CD4-positive, alpha-beta T cell (primary cell): Measurements from ENCODE around the gene CD40LG. TPM values are rescaled to one million over a fixed set of nuclear protein-coding genes. Genes with fewer than 3 reads are reported as not detected.

Experiments
- ATAC-seq: fragments of 200-7000 bp; cut with Tn5 transposase; one replicate; pipeline ENCODE4 v1.10.0; 2022; ENCODE audit warnings: mild to moderate bottlenecking; ENCODE audit not compliant: poor library complexity
- CTCF ChIA-PET: fragments of 350-600 bp; sonication (Branson Sonifier 250); formaldehyde crosslinking; loops from one replicate; lab custom pipeline; 2021; ENCODE audit warnings: antibody characterized with exemption, inconsistent platforms; lab: Charles Lee
- POLR2A ChIA-PET: fragments of 350-600 bp; sonication (Branson Sonifier 250); formaldehyde crosslinking; loops from one replicate; lab custom pipeline; 2021; ENCODE audit warnings: antibody characterized with exemption, inconsistent platforms; lab: Charles Lee
- DNase-seq, 14 experiments: peaks; one replicate each; pipeline ENCODE4 v3.0.0-alpha.2; 2013 to 2020; ENCODE audit warnings: mixed read lengths in 2 of 14
- H3K27ac ChIP-seq, 2 donors: one replicate each; pipeline versions ENCODE4 v1.5.1 to v1.7.0; 2013; ENCODE audit warnings: low read length in 2 of 2, low read depth in 1 of 2, mild to moderate bottlenecking in 1 of 2
- H3K27me3 ChIP-seq, 2 experiments: 1 replicate in 1 of 2; 2 replicates in 1 of 2; pipeline versions ENCODE4 v1.6.1 to v1.7.0; 2013; ENCODE audit warnings: low read length in 2 of 2, control low read depth in 1 of 2, mild to moderate bottlenecking in 1 of 2, moderate library complexity in 1 of 2; ENCODE audit not compliant: insufficient read depth in 2 of 2, control insufficient read depth in 1 of 2
- H3K36me3 ChIP-seq: one replicate; pipeline ENCODE4 v1.6.1; 2013; ENCODE audit warnings: low read length, control low read depth; ENCODE audit not compliant: insufficient read depth
- H3K4me1 ChIP-seq: one replicate; pipeline ENCODE4 v1.6.1; 2013; ENCODE audit warnings: low read length, control low read depth; ENCODE audit not compliant: insufficient read depth
- H3K4me3 ChIP-seq: one replicate; pipeline ENCODE4 v1.5.1; 2013; ENCODE audit warnings: mild to moderate bottlenecking, low read length, moderate library complexity
- H3K9me3 ChIP-seq, 2 experiments: 1 replicate in 1 of 2; 2 replicates in 1 of 2; pipeline versions ENCODE4 v1.6.1 to v1.7.0; 2013; ENCODE audit warnings: low read length in 2 of 2, mild to moderate bottlenecking in 2 of 2, control low read depth in 1 of 2, moderate library complexity in 1 of 2; ENCODE audit not compliant: control insufficient read depth in 1 of 2, insufficient read depth in 1 of 2
- H3K27ac Mint-ChIP-seq: one replicate; pipeline ENCODE4 v1.8.0; 2020; ENCODE audit warnings: mixed read lengths
- H3K27me3 Mint-ChIP-seq: one replicate; pipeline ENCODE4 v1.8.0; 2021; ENCODE audit warnings: mixed read lengths
- H3K36me3 Mint-ChIP-seq: one replicate; pipeline ENCODE4 v1.8.0; 2021; ENCODE audit warnings: low read depth, mixed read lengths
- H3K4me1 Mint-ChIP-seq: one replicate; pipeline ENCODE4 v1.8.0; 2021; ENCODE audit warnings: low read depth, mixed read lengths
- H3K4me3 Mint-ChIP-seq: one replicate; pipeline ENCODE4 v1.8.0; 2020; ENCODE audit warnings: mild to moderate bottlenecking, mixed read lengths
- H3K9me3 Mint-ChIP-seq: one replicate; pipeline ENCODE4 v1.8.0; 2020; ENCODE audit warnings: mixed read lengths
- intact Hi-C, 2 experiments: fragments of 100-400 bp; cut with DNase I in 1 of 2; cut with micrococcal nuclease in 1 of 2; formaldehyde crosslinking; loops; one replicate each; pipeline versions ENCODE4 v1.15.1 to v1.9.0; 2023 to 2025; cut with DNase I, micrococcal nuclease
- total RNA-seq, 174 experiments: library from RNA in 2 of 174; stranded (reverse) in 2 of 174; gene quantifications; one replicate each; pipeline ENCODE4 v1.2.3 and lab custom pipeline; 2021 to 2026
- TF ChIP-seq, protein P1 (sequence below): fragments of 200-600 bp; IDR thresholded peaks from one replicate; pipeline ENCODE4 v1.8.0; 2022; ENCODE audit warnings: antibody characterized with exemption, mild to moderate bottlenecking

CD40LG gene
- total RNA-seq, 2 experiments from 2014 or later, result 44.7 to 47.6 TPM

DNA sequence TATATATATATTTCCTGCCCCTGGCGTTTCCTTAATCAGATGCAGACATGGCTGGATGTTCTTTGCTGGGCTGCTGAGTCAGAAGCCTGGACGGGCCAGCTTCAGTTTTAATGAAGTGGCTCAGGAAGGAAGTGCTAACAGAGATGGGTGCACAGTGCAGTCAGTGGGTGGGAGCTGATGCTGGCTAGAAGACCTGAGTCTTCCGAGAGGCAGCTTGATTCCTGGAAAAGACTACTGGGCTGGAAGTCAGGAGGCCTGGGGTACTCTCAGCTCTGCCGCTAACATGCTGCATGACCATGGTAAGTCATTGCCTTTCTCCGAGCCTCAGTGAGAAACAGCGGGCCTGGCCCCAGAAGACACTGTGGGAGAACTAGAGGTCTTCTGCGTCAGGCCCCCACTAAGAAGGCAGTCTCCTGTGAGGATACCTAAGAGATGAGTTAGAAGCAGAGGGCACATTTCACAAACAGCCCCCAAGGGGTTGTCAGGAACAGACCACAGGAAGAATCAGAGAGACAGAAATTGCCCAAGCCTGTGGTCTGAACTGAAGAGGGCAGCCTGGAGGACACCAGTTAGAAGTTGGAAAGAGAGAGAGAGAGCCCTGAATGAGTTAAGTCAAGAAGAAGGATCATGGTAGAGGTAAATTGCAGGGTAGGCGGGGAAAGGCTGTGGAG lies 8.3 kb upstream of the CD40LG start:
- DNase-seq (peak in 2 of 14 experiments; percentile 23 to 48), ATAC-seq (no peak)
- H3K9me3 Mint-ChIP-seq, result no peaks in the 10 kb centered on the region
- peak overlapping the region; percentile 52 for H3K4me3 ChIP-seq
- CTCF ChIA-PET, result interaction anchor here (0.7 to 2.1 kb wide), 2 partner anchors 31 to 431 kb away, joined by 3 to 4 read pairs; no protein-coding TSS in a partner anchor
- H3K4me1 ChIP-seq, result peaks cover 80% of the 10 kb centered on the region
- H3K27me3 Mint-ChIP-seq, result no peaks in the 10 kb centered on the region
- peak overlapping the region; percentile 88 for H3K27ac Mint-ChIP-seq
- no peaks in the 10 kb centered on the region for H3K27me3 ChIP-seq
- H3K36me3 Mint-ChIP-seq, result no peaks in the 10 kb centered on the region
- intact Hi-C loops, result loop anchor here (1.0 to 10.0 kb wide), 4 partner anchors 11 to 52 kb away; no protein-coding TSS in a partner anchor
- POLR2A ChIA-PET, result interaction anchor here (0.9 to 1.6 kb wide), 5 partner anchors 10 to 36 kb away, joined by 3 to 8 read pairs (median 4); no protein-coding TSS in a partner anchor
- TF ChIP-seq, protein P1, sequence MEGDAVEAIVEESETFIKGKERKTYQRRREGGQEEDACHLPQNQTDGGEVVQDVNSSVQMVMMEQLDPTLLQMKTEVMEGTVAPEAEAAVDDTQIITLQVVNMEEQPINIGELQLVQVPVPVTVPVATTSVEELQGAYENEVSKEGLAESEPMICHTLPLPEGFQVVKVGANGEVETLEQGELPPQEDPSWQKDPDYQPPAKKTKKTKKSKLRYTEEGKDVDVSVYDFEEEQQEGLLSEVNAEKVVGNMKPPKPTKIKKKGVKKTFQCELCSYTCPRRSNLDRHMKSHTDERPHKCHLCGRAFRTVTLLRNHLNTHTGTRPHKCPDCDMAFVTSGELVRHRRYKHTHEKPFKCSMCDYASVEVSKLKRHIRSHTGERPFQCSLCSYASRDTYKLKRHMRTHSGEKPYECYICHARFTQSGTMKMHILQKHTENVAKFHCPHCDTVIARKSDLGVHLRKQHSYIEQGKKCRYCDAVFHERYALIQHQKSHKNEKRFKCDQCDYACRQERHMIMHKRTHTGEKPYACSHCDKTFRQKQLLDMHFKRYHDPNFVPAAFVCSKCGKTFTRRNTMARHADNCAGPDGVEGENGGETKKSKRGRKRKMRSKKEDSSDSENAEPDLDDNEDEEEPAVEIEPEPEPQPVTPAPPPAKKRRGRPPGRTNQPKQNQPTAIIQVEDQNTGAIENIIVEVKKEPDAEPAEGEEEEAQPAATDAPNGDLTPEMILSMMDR, result no peak
- H3K9me3 ChIP-seq, result no peaks in the 10 kb centered on the region
- peaks cover 85% of the 10 kb centered on the region for H3K4me1 Mint-ChIP-seq
- H3K27ac ChIP-seq, result peak overlapping the region; percentile 17 to 60
- no peaks in the 10 kb centered on the region for H3K36me3 ChIP-seq
- H3K4me3 Mint-ChIP-seq, result peak overlapping the region; percentile 83

DNA sequence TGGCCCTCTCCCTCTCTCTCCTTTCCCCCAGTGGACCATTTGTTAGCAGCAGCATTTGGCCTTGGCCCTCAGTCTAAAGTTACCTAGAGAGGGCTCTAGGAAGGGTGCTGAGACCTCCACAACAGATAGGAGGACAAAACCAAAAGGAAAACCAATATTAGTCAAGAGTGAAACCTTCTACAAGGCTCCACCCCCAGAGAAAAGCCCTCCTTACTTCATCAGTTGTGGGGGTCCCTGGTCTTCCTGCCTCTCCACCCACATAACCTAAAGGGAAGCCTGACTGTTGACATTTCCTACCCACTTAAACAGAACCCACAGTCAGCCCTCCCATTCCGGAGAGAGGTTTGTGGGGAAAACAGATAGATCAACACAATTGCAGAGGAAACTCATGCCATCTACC lies 4.7 kb upstream of the CD40LG start:
- ChIA-PET CTCF (interaction anchor here (1.0 kb wide), 1 partner anchor 50 kb away, joined by 3 read pairs; no protein-coding TSS in a partner anchor), POLR2A (interaction anchor here (1.0 to 2.0 kb wide), 2 partner anchors 15 to 34 kb away, joined by 4 to 8 read pairs; no protein-coding TSS in a partner anchor)
- Mint-ChIP-seq H3K27me3 (no peaks in the 10 kb centered on the region), H3K36me3 (peaks cover 7% of the 10 kb centered on the region), H3K9me3 (no peaks in the 10 kb centered on the region), H3K4me1 (peaks cover 82% of the 10 kb centered on the region), H3K27ac (peak overlapping the region; percentile 88), H3K4me3 (peak overlapping the region; percentile 57)
- ATAC-seq (no peak), DNase-seq (peak in 1 of 14 experiments; percentile 59)
- intact Hi-C loops, result no loop called here
- Histone ChIP-seq H3K36me3 (no peaks in the 10 kb centered on the region), H3K27ac (no peak overlapping the region), H3K4me1 (peaks cover 61% of the 10 kb centered on the region), H3K9me3 (no peaks in the 10 kb centered on the region), H3K4me3 (no peak overlapping the region), H3K27me3 (no peaks in the 10 kb centered on the region)
- TF ChIP-seq, protein P1, result no peak

DNA sequence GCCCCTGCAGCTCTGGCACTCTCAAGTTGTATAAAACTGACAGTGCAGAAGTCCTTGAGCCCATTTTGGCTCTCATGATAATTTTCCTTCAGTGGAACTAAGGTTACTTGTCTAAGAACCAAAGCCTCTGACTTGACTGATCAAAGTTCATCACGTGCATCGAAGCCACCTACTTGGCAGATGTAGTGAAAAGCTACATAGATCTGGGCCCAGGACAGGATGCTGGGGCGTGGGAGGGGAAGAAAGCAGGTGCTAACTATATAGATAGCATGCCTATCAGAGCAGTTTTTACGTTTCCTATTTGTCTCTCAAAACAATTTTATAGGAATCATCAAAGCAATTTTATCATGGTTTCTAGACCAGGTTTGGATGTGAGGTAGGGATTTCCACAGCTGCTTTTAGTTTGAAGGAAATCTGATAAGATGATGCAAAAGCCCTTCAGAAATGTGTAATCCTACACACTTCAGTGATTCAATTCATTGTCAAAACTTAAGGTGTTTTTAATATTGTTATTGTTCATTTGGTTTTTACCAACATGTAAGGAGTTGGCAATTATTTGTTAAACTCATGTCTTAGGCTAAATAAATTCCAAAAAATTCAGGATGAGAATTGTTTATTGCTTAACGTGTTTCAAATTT lies 1.2 kb upstream of the CD40LG start:
- peak overlapping the region; percentile 99 for H3K4me3 Mint-ChIP-seq
- ChIA-PET CTCF (interaction anchor here (1.0 kb wide), 1 partner anchor 11 kb away, joined by 3 read pairs; no protein-coding TSS in a partner anchor), POLR2A (interaction anchor here (0.6 to 8.0 kb wide), 9 partner anchors 8 to 38 kb away, joined by 3 to 85 read pairs (median 8); no protein-coding TSS in a partner anchor)
- H3K36me3 Mint-ChIP-seq, result peaks cover 42% of the 10 kb centered on the region
- peaks cover 54% of the 10 kb centered on the region for H3K4me1 Mint-ChIP-seq
- ATAC-seq (peak; percentile 81), DNase-seq (peak in 12 of 14 experiments; percentile 14 to 78 (median 44))
- peak overlapping the region; percentile 39 to 45 for H3K27ac ChIP-seq
- H3K9me3 Mint-ChIP-seq, result no peaks in the 10 kb centered on the region
- peaks cover 26% of the 10 kb centered on the region for H3K4me1 ChIP-seq
- H3K27ac Mint-ChIP-seq, result peak overlapping the region; percentile 92
- H3K27me3 ChIP-seq, result no peaks in the 10 kb centered on the region
- intact Hi-C loops, result loop anchor here in 1 of 2 experiments (1.0 to 2.0 kb wide), 3 partner anchors 11 to 38 kb away; no protein-coding TSS in a partner anchor
- peaks cover 17% of the 10 kb centered on the region for H3K36me3 ChIP-seq
- no peaks in the 10 kb centered on the region for H3K9me3 ChIP-seq
- H3K27me3 Mint-ChIP-seq, result no peaks in the 10 kb centered on the region
- TF ChIP-seq, protein P1, result no peak
- no peak overlapping the region for H3K4me3 ChIP-seq
